ENCODE results near the gene ZNF202.
A peak's percentile ranks its signal among the peaks of the same experiment; 100 is the strongest.
"Not testable (repeated sequence)": the region's sequence is repeated elsewhere in the genome, so short reads cannot be mapped to it uniquely, and the experiment has no call there.

ZNF202 gene

DNA sequence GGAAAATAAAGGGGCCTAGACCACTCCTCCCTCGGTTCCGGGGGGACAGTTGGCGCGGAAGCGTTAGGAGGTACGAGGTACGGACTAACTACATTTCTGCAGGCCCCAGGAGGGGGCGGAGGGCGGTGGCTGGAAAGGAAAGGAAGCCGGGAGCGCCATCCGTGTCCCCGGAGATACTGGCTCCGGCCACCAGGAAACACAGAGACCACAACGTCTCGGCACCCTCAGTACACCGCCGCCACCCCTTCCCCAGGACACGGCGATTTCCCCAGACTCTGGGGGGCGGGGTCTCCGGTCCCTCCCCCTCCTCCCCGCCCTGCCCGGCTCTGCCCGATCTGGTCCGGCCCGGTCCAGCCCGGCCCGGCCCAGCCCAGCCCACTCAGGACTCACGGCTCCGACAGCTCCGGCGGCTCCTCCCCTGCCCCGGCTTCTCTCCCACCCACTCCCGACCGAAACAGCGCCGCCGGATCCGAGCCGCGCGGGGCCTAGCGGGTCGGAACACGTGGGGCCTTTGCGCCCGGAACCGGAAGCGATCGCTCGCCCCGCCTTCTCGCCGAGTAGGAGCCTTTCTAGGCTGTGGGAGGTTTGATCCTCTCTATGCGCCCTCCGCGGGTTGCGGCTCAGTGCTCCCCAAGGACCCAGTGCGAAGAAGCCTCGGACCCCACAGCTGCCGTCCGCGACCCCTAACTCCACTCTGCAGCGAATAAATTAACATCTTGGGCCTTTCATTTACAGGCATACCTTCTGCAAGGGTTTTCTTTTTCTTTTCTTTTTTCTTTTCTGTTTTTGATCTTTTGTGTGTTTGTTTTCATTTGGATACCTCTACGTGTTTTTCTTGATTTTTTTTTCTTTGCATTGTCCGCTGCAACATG lies at the start of gene ZNF202:
Gene ZNF202, minus strand, starts transcription at position 502 of the 872 bp plus-strand sequence. CDS start 10,772 bp downstream, outside the sequence.
- DNase-seq (ENCODE audit: low read depth in 3 of 3): peak; percentile 82 to 86 (median 85)

DNA sequence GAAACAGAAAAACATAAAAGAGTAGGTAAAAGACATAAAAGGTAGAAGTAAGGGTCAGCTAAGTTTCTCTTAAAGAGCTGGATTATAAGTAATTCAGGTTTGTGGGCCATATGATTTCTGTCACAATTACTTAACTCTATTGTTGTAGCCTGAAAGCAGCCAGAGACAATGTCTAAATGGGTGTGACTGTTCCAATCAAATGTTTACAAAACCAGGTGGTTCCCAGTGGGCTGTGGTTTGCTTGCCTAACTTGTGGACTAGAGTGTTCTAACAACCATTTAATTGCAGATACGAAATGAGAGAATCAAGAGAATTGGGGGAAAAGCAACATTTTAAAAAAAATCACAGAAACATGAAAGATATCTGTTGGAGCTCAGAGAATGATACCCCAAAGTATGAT lies 42.1 kb upstream of the ZNF202 start:
- no peak for DNase-seq (ENCODE audit: low read depth in 3 of 3)

DNA sequence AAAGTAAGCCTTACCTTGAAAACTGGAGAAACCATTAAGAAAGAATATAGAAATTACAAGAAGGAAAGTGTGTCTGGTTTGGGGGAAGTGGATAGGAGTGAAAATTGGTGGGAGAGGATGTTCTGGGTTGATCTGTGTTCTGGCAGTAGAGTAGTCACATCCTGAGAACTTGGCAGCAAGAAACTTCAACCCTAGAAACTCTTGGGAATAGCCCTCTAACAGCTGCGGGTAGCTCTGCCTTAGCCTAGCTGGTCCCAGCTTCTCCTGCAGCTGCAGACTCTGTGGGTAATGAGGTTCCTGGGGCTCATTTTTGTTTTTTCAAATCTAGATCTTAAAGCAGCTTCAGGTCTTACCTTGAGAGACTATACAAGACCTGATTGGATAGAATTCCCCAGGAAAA lies 37.1 kb upstream of the ZNF202 start:
- no peak for DNase-seq (ENCODE audit: low read depth in 3 of 3)

DNA sequence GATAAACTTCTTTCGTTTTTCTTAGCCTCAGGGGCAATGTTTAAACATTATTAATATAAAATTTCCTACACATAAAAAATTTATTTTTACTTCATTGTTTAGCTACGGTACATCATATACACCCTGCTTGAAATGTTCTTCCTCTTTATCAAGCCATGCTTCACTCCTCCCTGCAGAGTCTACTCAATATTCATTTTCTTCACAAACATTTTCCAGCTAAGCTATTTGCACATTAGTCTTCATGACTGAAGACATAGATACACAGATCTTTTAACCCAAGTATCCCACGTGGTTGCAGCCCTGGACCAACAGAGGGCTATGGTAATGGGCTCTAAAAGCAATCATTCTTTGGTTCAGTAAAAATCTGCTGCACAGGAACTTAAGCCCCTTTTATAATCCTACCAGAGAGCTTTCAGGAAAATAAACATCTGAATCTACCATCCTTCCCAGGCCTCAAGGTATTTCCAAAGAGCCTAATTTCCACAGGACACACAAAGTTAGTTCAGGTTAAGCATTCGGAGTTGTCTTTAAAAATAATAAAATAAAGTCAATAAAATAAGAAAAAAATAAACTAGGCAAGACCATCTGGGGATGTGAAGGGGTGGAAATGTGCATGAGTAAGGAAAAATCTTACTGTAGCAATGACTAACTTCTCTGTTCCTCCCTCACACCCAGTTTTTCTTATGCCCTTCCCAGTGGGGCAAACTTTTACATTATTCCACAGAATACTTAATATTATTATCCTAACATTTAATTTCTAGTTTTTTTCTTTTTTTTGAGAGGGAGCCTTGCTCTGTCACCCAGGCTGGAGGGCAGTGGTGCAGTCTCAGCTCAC lies 34.5 kb upstream of the ZNF202 start:
- no peak for DNase-seq (ENCODE audit: low read depth in 3 of 3)

DNA sequence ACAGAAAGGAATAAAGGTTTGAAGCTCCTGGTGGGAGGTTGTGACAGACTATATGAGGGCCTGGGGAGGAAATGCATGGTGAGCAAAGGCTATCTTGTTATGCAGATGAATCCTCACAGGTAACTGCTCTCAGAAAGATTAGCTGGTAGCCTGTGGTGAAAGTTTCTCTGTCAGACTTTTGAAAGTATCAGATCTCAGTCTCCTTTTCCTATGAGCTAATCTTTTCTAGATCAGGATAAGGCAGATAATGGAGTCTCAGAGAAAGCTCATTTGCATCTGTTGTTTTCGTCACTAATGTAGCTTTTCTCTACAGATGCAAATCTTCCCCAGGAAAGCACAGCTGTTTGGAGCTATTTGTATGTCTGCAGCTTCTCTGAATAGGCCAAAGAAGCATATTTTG lies 33.8 kb upstream of the ZNF202 start:
- DNase-seq (ENCODE audit: low read depth in 3 of 3): no peak

DNA sequence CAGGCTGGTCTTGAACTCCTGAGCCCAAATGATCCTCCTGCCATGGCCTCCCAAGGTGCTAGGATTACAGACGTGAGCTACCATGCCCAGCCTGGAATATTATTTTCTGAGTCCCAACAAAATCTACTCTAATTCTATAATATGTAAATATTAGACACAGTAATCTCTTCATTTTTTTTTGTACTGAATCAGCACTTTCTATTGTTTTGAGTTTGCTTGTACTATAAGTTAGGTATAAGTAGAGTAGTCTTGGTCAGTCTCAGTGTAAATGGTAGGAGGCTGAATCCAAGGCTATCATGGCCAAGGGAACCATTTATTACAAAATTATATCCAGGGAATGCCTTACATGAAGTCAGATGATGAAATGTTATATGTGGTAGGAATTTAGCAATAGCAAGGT lies 32.5 kb upstream of the ZNF202 start:
- no peak for DNase-seq (ENCODE audit: low read depth in 3 of 3)

DNA sequence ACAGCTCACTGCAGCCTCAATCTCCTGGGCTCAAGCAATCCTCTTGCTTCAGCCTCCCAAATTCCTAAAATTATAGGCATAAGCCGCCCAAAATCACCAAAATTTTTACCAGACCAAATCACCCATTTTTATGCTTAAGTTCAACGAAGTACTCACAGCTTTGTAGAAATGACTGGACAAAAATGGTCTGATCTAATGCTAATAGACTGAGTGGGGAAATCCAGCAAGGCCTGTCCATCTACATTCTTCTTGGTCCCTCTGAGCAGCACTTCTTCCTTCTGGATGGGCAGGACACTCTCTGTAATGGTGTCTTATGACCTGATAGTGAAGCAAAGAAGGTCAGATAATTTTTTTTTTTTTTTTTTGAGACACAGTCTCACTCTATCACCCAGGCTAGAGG lies 31.6 kb upstream of the ZNF202 start:
- no peak for DNase-seq (ENCODE audit: low read depth in 3 of 3)

DNA sequence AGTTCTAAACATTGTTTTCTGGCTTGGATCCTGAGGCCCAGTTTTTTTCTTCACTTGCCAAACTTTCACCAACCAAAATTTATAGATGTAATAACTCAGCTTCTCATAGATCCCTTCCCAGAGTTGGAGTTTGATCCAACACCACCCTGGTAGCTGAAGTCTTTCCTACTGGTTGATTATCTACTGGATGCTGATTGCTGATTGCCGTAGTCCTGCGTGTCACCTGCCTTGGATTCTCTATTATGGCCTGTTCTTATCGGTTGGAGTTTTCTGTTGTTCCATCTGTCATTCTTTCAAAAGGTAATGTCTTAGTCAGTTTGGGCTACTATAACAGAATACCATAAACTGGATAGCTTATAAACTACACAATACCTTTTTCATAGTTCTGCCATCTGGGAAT lies 30.2 kb upstream of the ZNF202 start:
- DNase-seq (ENCODE audit: low read depth in 3 of 3): no peak

DNA sequence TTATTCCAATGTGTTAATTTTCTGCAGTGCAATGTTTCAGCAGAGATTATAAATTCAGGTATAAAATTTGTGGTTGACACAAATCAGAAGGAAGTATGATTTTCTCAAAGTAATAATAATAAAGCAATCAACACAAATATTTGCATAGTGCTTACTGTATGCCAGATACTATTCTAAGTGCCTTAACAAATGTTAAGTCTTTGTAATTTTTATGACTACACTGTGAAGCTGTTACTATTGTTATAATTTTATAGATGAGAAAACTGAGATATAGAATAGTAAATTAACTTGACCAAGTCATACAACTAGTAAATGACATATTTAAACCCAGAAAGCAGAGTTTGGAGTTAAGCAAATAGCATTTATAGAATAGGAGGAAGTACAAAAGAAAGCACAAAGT lies 29.3 kb upstream of the ZNF202 start:
- DNase-seq (ENCODE audit: low read depth in 3 of 3): no peak

DNA sequence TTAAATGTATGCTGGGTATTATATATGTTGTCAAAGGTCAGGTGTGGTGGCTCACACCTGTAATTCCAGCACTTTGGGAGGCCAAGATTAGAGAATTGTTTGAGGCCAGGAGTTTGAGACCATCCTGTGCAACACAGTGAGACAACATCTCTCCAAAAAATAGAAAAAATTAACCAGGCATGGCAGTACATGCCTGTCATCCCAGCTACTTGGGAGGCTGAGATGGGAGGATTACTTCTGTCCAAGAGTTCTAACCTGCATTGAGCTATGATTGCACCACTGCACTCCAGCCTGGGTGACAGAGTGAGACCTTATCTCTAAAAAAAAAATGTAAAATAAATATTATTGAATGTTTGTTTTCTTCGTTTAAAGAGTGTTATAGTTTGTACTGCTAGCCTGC lies 24.1 kb upstream of the ZNF202 start:
- DNase-seq (ENCODE audit: low read depth in 3 of 3): no peak

DNA sequence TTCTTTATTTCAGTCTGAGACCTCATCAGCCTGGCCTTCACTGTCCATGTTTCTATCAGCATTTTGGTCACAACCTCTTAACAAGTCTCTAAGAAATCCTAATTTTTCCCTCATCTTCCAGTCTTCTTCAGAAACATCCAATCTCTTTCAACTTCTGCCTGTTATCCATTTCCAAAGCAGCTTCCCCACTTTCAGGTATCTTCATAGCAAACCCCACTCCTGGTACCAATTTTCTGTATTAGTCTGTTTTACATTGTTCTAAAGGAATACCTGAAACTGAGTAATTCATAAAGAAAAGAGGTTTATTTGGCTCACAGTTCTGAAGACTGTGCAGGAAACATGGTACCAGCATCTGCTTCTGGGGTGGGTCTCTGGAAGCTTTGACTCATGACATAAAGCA lies 21.0 kb upstream of the ZNF202 start:
- no peak for DNase-seq (ENCODE audit: low read depth in 3 of 3)

DNA sequence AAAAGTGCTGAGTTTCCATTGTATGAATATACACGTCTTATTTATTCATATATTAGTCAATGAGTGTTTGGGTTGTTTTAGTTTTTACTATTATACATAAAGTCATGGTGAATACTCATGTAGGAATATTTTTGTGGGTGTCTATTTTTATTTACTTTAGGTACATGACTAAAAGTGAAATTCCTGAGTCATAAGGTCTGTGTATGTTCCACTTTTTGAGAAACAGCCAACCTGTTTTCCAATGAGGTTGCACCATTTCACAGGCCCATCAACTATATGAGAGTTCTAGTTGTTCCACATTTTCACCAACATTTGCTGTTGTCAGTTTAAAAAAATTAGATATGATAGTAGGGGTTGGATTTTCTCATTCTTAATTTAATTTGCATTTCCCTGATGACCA lies 19.4 kb upstream of the ZNF202 start:
- DNase-seq (ENCODE audit: low read depth in 3 of 3): no peak

DNA sequence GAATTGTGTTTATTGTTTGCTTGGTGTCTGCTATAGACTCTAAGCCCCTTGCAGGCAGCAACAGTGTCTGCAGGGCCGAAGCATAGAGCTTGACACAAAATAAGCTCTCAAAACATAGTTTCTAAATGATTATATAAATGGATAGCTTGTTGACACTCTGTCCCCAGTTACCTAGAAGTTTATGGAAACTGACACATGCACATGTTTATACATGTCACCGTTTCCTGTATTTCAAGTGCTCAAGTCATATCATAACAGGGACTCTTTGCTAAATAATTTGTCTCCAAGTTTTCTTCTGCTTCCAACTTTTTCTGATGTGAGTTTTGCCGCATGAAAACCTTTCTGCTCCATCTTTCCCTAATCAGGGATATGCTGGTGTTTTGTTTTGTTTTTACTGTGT lies 16.5 kb upstream of the ZNF202 start:
- no peak for DNase-seq (ENCODE audit: low read depth in 3 of 3)

DNA sequence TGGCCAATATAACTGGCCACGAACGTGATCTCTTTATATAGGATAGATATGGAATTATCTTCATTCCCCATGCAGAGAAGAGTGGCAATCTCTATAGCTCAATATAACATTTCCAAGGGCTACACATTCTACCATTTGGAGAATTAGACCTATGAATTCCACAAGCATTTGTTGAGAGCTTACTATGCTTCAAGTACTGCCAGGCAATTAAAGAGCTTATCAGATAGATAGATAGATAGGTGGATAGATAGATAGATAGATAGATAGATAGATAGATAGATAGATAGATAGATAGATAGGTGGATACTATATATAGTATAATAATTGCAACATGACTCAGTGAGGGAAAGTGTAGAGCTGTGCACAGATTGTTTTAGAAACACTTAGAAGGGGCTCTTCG lies 14.4 kb upstream of the ZNF202 start:
- DNase-seq (ENCODE audit: low read depth in 3 of 3): no peak

DNA sequence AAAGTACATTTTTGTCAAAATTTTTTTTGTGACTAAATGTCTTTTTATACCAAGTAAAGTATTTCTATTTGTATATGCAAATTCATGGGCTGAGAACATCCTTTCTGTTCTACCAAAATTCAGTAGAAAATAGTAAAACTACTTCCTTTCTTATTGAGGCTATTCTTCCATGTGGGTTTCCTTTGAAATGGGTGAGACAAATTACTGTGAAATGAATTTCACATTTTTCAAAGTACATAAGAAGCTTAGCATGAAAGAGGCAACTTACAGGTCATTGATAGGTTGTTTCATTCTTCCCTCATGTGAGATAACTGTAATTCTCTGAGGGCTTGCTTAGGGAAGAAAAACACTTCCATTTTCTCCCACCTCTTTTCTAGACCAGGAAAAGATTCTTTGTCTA lies 13.9 kb upstream of the ZNF202 start:
- DNase-seq (ENCODE audit: low read depth in 3 of 3): no peak

DNA sequence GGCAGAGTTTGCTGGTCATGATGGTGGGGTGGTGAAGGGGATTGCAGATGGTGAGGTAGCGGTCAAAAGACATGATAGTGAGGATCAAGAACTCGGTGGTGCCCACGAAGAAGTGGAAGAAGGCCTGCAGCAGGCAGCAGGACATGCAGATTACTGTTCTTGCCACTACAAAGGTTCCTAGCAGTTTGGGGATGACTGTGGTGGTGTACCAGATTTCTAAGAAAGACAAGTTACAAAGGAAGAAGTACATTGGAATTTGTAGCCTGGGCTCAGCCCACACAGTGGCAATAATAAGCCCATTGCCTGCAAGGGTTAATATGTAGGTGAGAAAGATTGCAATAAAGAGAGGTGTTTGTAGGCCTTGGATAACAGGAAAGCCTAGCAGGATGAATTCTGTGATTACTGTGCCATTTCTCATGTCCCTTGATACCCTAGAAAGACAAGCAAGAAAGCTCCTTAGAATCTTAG lies 12.7 kb upstream of the ZNF202 start, which contains the start of gene OR6X1:
Gene OR6X1, minus strand, starts transcription at position 418 of the 468 bp plus-strand sequence. Its CDS starts 0 bp downstream, at position 418.
- no peak for DNase-seq (ENCODE audit: low read depth in 3 of 3)

DNA sequence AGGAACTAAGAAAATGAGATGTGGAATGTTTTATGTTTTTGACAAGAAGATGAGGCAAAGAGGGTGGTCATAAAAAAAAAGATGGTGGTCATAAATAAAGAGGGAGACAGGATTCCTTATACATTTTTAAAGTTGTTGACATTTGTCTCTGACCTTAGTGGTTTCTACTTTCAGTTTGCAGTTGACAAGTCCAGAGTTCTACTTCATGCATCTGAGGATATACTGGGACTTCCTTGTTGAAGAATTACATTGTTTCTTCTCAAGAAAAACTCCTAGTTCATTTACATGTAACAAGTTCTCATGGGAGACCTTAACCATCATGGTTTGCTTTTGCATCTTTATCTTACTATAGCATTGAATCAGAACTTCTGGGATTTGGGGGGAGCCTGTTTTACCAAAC lies 11.7 kb upstream of the ZNF202 start:
- no peak for DNase-seq (ENCODE audit: low read depth in 3 of 3)

DNA sequence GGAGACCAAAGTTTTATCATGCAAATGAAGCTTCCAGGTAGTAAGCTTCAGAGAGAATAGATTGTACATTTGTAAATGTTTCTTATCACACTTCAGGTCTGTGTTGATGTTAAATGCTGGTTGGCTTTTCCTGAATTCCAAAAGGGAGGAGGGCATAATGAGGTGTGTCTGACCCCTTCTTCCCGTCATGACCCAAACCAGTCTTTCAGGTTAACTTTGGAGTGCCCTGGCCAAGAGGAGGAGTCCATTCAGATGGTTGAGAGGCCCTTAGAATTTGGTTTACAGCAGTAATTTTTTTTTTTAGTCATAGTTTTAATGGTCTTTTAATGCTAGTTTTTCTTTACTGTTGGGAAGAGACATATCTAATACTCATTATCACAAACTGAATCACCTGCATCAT lies 10.3 kb upstream of the ZNF202 start:
- DNase-seq (ENCODE audit: low read depth in 3 of 3): no peak

DNA sequence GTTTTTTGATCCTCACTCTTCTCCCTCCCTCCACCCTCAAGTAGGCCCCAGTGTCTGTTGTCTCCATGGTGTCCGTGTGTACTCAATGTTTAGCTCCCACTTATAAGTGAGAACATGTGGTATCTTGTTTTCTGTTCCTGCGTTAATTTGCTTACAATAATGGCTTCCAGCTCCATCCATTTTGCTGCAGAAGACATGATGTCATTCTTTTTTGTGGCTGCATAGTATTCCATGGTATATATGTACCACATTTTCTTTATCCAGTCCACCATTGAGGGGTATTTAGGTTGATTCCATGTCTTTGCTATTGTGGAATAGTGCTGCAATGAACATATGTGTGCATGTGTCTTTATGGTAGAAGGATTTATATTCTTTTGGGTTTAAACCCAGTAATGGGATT lies 6.9 kb upstream of the ZNF202 start:
- not testable (repeated sequence) for DNase-seq (ENCODE audit: low read depth in 3 of 3)

DNA sequence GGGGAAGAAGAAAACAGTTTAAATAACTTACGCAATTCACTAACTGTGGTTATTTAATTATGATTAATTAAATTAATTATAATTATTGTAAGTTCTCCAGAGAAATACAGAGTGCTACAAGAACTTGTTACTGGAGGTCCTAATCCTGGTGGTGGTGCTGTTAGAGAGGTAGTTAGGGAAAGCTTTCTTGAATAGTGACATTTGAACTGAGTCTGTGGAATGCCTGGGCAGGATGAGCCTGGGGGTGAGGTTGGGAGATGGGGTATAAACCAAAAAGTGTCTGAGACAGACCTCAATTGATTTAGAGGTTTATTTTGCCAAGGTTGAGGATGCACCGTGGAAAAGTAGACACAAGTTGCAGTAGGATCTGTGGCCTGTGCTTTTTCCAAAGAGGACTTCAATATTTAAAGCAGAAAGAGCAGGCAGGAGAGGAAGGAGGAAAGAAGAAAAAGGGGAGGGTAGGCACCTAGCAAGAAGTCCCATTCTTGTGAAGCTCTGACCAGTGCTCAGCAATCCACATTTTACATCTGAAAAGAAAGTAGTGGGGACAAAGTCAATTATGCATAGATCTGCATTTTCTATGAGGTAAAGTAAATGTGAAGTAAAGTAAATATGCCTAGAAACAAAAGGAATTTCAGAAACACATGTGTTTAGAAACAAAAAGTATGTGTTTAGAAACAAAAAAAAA lies 4.4 kb upstream of the ZNF202 start:
- DNase-seq (ENCODE audit: low read depth in 3 of 3): no peak

DNA sequence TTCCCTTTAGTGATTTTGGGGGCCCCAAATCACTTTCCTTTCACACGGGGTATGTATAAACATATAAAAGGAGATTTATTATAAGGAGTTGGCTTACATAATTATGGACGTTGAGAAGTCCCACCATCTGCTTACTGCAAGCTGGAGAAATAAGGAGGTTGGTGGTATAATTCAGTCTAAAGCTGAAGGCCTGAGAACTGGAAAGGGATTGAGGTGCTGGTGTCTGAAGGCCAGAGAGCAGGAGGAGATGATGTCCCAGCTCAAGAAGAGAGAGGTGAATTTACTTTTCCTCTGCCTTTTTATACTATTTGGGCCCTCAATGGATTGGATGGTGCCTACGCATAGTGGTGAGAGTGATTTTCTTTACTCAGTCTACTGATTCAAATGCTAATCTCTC lies 1.3 kb upstream of the ZNF202 start:
- no peak for DNase-seq (ENCODE audit: low read depth in 3 of 3)

DNA sequence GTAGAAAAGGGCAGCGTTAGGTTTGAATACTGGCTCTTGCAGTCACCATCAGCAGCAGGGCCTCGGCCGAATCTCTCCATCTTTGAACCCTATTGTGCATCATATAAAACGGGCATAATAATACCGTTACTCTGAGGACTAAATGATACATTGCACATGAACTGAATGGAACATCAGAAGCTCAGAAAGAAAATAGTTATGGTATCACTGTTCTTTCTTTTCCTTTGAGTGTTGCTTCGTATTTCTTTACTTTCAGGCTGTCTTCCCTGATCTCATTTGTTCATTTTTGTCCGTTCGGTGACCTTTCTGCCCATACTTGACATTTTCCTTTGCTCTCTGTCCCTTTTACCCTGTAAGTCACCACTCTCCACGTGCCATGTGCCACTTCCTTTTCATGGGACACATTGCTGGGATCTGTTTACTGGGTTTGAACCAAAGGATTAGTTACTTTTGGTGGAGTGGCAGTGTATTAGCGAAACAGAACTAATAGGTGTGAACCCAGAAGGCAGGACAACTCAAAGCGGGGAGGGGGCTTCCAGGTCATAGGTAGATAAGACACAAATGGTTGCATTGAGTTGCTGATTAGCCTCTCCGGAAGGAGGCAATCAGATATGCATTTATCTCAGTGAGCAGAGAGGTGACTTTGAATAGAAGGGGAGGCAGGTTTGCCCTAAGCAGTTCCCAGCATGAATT lies 717 bp upstream of the ZNF202 start:
- no peak for DNase-seq (ENCODE audit: low read depth in 3 of 3)
